NCI-H2196 treated with DMSO at 0.1 percent for 48 hours (cell line): Measurements from ENCODE around the gene SLC35B2.

ENCODE experiments used
- DNase-seq: peaks from one replicate; lab custom pipeline; 2025; ENCODE audit not compliant: unreplicated experiment; lab: John Stamatoyannopoulos, UW

SLC35B2 gene

GRCh38 chr6:44224029-44224964 lies 33.0 kb downstream of the SLC35B2 start:
- DNase-seq = no peak

- DNase-seq = peak; percentile 45
Observed at GRCh38 chr6:44223319-44224028, 33.9 kb downstream of the SLC35B2 start, which contains the start of gene SLC29A1. Gene SLC29A1, plus strand, starts transcription at chr6:44223595. Its CDS starts 3,719 bp downstream, at chr6:44227314.

GRCh38 chr6:44222486-44223318 lies 34.6 kb downstream of the SLC35B2 start:
- no peak for DNase-seq

- DNase-seq = no peak
Observed at GRCh38 chr6:44221961-44222335, 35.4 kb downstream of the SLC35B2 start.

GRCh38 chr6:44221291-44221960 lies 35.9 kb downstream of the SLC35B2 start:
- peak; percentile 83 for DNase-seq

- no peak for DNase-seq
Observed at GRCh38 chr6:44220913-44221290, 36.4 kb downstream of the SLC35B2 start.

- DNase-seq = no peak
Observed at GRCh38 chr6:44219815-44220784, 37.2 kb downstream of the SLC35B2 start.

- DNase-seq = peak; percentile 39
Observed at GRCh38 chr6:44219053-44219814, 38.1 kb downstream of the SLC35B2 start.

GRCh38 chr6:44217332-44218143 lies 39.8 kb downstream of the SLC35B2 start:
- no peak for DNase-seq

GRCh38 chr6:44216677-44217331 lies 40.5 kb downstream of the SLC35B2 start, which contains the start of gene MYMX:
Gene MYMX, plus strand, starts transcription at chr6:44216926. Its CDS starts 546 bp downstream, at chr6:44217472.
- no peak for DNase-seq

- no peak for DNase-seq
Observed at GRCh38 chr6:44214307-44214706, 43.0 kb downstream of the SLC35B2 start.

GRCh38 chr6:44211284-44211683 lies 46.0 kb downstream of the SLC35B2 start:
- DNase-seq = no peak

GRCh38 chr6:44207966-44208365 lies 49.4 kb downstream of the SLC35B2 start:
- DNase-seq = no peak
